Right lobe of liver (tissue), 6 donors: Measurements from ENCODE around the gene ALDH6A1. TPM values are rescaled to one million over a fixed set of nuclear protein-coding genes. Genes with fewer than 3 reads are reported as not detected.
A peak's percentile ranks its signal among the peaks of the same experiment; 100 is the strongest.
"Not testable (repeated sequence)": the region's sequence is repeated elsewhere in the genome, so short reads cannot be mapped to it uniquely, and the experiment has no call there.

Experiments
- ATAC-seq, 4 donors: fragments of 200-7000 bp; cut with Tn5 transposase; one replicate each; pipeline ENCODE4 v1.9.1; 2020; ENCODE audit warnings: mild to moderate bottlenecking in 4 of 4, moderate library complexity in 4 of 4
- DNase-seq, 3 donors: peaks; one replicate each; pipeline ENCODE4 v3.0.0-alpha.2; 2020
- H3K27ac ChIP-seq, 3 donors: fragments of 200-600 bp; one replicate each; pipeline ENCODE4 v1.8.0; 2022
- H3K27me3 ChIP-seq, 2 donors: fragments of 200-600 bp; one replicate each; pipeline ENCODE4 v1.8.0; 2022
- H3K36me3 ChIP-seq, 4 donors: fragments of 200-600 bp; sonication (generic) in 1 of 4; one replicate each; pipeline versions ENCODE4 v1.5.1 to v1.8.0; 2017 to 2022; ENCODE audit warnings: control low read depth in 1 of 4
- H3K4me1 ChIP-seq, 4 donors: fragments of 200-600 bp; sonication (generic) in 1 of 4; one replicate each; pipeline versions ENCODE4 v1.5.1 to v1.8.0; 2017 to 2022; ENCODE audit warnings: control low read depth in 1 of 4
- H3K4me3 ChIP-seq, 3 donors: fragments of 200-600 bp; one replicate each; pipeline ENCODE4 v1.8.0; 2022
- H3K9me3 ChIP-seq, 4 donors: fragments of 200-600 bp; sonication (generic) in 1 of 4; one replicate each; pipeline versions ENCODE4 v1.5.1 to v1.8.0; 2017 to 2022; ENCODE audit warnings: control low read depth in 1 of 4
- CTCF ChIP-seq, 4 donors: fragments of 200-600 bp in 3 of 4; fragments of 450-650 bp in 1 of 4; IDR thresholded peaks; one replicate each; pipeline versions ENCODE4 v1.5.1 to v1.8.0; 2016 to 2022; ENCODE audit warnings: antibody characterized with exemption in 4 of 4, mild to moderate bottlenecking in 2 of 4
- POLR2A ChIP-seq: fragments of 450-650 bp; IDR thresholded peaks from one replicate; pipeline ENCODE4 v1.6.1; 2017; ENCODE audit warnings: antibody characterized with exemption, mild to moderate bottlenecking
- WGBS: methylation state at CpG from one replicate; pipeline ENCODE4 v1.1.6; 2018; ENCODE audit warnings: low coverage, low lambda C conversion rate; ENCODE audit not compliant: insufficient coverage; ENCODE audit errors: missing lambda C conversion rate; 5-methylcytosine and 5-hydroxymethylcytosine counted together
- intact Hi-C, 2 donors: fragments of 100-400 bp; cut with DNase I; formaldehyde crosslinking; loops; one replicate each; pipeline versions ENCODE4 v1.11.2 to v1.14.1; 2022
- total RNA-seq, 6 experiments: library from RNA; depleted of rRNA in 2 of 6; stranded (reverse); fragments of >200 nt in 2 of 6; fragmentation: NEBNext Ultra II Directional in 3 of 6; extraction: Animal tissue kit (Norgen Biotek cat#: 25700) in 3 of 6; gene quantifications; one replicate each; pipeline versions ENCODE4 v1.1.0 to v1.2.4, GENCODE V29; 2016 to 2023
- donor health status: DM: no; HTN: yes; CAD: no.
- donor health status: DM: no; HTN: no; CAD: no.
- donor health status: DM: no; HTN: no; CAD: no.
- donor health status: DM: no; HTN: yes; CAD: no.
- donor health status: DM: no; HTN: yes; CAD: no.

The ALDH6A1 gene
- total RNA-seq, 6 experiments from 2014 or later = 99.1 to 449 (median 221) TPM

- intact Hi-C loops = loop anchor here (5.0 kb wide), 2 partner anchors 136 to 141 kb away; no protein-coding TSS in a partner anchor
- not testable (repeated sequence) for H3K27me3 ChIP-seq, H3K36me3 ChIP-seq, H3K4me3 ChIP-seq, H3K4me1 ChIP-seq, H3K9me3 ChIP-seq, H3K27ac ChIP-seq, DNase-seq
- ATAC-seq = peak; percentile 87 to 93 (median 92)
- TF ChIP-seq CTCF (IDR thresholded peaks at IDR 0.05) = peak; percentile 60 to 65 (median 62)
- 73% methylated on average over 2 of the region's 13 CpGs for WGBS
Observed at GRCh38 chr14:74111395-74112216, 27.4 kb upstream of the ALDH6A1 start.

- intact Hi-C loops = no loop called here
- 70% methylated on average over 1 of the region's 1 CpG for WGBS
Observed at GRCh38 chr14:74109369-74109768, 25.1 kb upstream of the ALDH6A1 start.

GRCh38 chr14:74105381-74105780, 21.1 kb upstream of the ALDH6A1 start:
- intact Hi-C loops = no loop called here
- DNase-seq = no peak
- Histone ChIP-seq H3K27ac (no peak overlapping the region), H3K36me3 (peaks cover 0 to 14% (median 0%) of the 10 kb centered on the region in 4 donors), H3K9me3 (no peaks in the 10 kb centered on the region), H3K4me1 (no peaks in the 10 kb centered on the region), H3K4me3 (no peak overlapping the region), H3K27me3 (no peaks in the 10 kb centered on the region)
- 95% methylated on average over 2 of the region's 2 CpGs for WGBS
- ATAC-seq = no peak
- TF ChIP-seq CTCF (IDR thresholded peaks at IDR 0.05) (no peak), POLR2A (no peak)

More at GRCh38 chr14:74109369-74109768, 25.1 kb upstream of the ALDH6A1 start:
- H3K27ac ChIP-seq = no peak overlapping the region
- H3K9me3 ChIP-seq = no peaks in the 10 kb centered on the region
- DNase-seq = no peak
- H3K4me1 ChIP-seq = no peaks in the 10 kb centered on the region
- no peak for TF ChIP-seq POLR2A
- no peak for TF ChIP-seq CTCF (IDR thresholded peaks at IDR 0.05)
- H3K4me3 ChIP-seq = no peak overlapping the region
- no peaks in the 10 kb centered on the region for H3K27me3 ChIP-seq
- H3K36me3 ChIP-seq = no peaks in the 10 kb centered on the region
- no peak for ATAC-seq

GRCh38 chr14:74089251-74090020, 5.2 kb upstream of the ALDH6A1 start:
- TF ChIP-seq CTCF (IDR thresholded peaks at IDR 0.05) (no peak), POLR2A (no peak)
- ATAC-seq (no peak), DNase-seq (no peak)
- Histone ChIP-seq H3K36me3 (peaks cover 0 to 12% (median under 1%) of the 10 kb centered on the region in 4 donors), H3K4me3 (no peak overlapping the region), H3K27ac (no peak overlapping the region), H3K4me1 (peaks cover 0 to 12% (median 2%) of the 10 kb centered on the region in 4 donors), H3K27me3 (no peaks in the 10 kb centered on the region), H3K9me3 (no peaks in the 10 kb centered on the region)
- WGBS = 88% methylated on average over 4 of the region's 8 CpGs
- intact Hi-C loops = no loop called here
